Dermis lymphatic vessel endothelial cell (primary cell): ENCODE results near the gene TERC. TPM values are rescaled to one million over a fixed set of nuclear protein-coding genes. Genes with fewer than 3 reads are reported as not detected.

Experiments
- total RNA-seq: library from RNA; depleted of rRNA; stranded (reverse); fragments of >200 nt; gene quantifications from 2 replicates; pipeline ENCODE4 v1.2.1, GENCODE V29; 2014

The TERC gene
- total RNA-seq, result 47.0 and 112 TPM in 2 replicates

GRCh38 chr3:169764882-169765612 lies at the start of gene TERC:
Gene TERC (minus strand): TSS chr3:169765060.

GRCh38 chr3:169812332-169813235 lies 47.7 kb upstream of the TERC start, which contains the start of the genes LRRC34 and LRRIQ4:
Gene LRRC34 (minus strand): TSS chr3:169812904. CDS start chr3:169812548, 356 bp downstream.
Gene LRRIQ4 (plus strand): TSS chr3:169812870. CDS start chr3:169821922, 9,052 bp downstream.

GRCh38 chr3:169772897-169773816 lies 8.3 kb upstream of the TERC start, which contains the start of gene MYNN:
Gene MYNN (plus strand): TSS chr3:169773396. CDS start chr3:169774296, 900 bp downstream.

GRCh38 chr3:169769287-169770181 lies 4.7 kb upstream of the TERC start, which contains the start of gene ACTRT3:
Gene ACTRT3 (minus strand): TSS chr3:169769561. CDS start chr3:169769520, 41 bp downstream.

Other genes starting within 250 kb of the TERC start
- gene MECOM, start 101.3 kb downstream of the TERC start, total RNA-seq, result 3.0 and 3.7 TPM in 2 replicates
- 1.0 and 2.7 TPM in 2 replicates for gene ACTRT3, start 4.5 kb upstream of the TERC start, total RNA-seq
- gene MYNN, start 8.3 kb upstream of the TERC start, total RNA-seq, result 20.5 and 28.4 TPM in 2 replicates
- 0.09 TPM in 1 of 2 replicates, not detected in the other for gene LRRIQ4, start 47.8 kb upstream of the TERC start, total RNA-seq
- gene LRRC34, start 47.8 kb upstream of the TERC start, total RNA-seq, result 1.2 and 2.2 TPM in 2 replicates
- gene LRRC31, start 104.9 kb upstream of the TERC start, total RNA-seq, result not detected in 2 replicates
- not detected in 2 replicates for gene SAMD7, start 146.5 kb upstream of the TERC start, total RNA-seq
- gene SEC62, start 201.7 kb upstream of the TERC start, total RNA-seq, result 36.0 and 47.3 TPM in 2 replicates